Amniotic stem cell (primary cell): ENCODE results near the gene UCP3.

Source experiments
- DNase-seq: peaks from one replicate; lab custom pipeline; 2025; lab: John Stamatoyannopoulos, UW

UCP3 gene

GRCh38 chr11:73977856-73978519 lies 30.9 kb downstream of the UCP3 start:
- no peak for DNase-seq

- DNase-seq: no peak
Observed at GRCh38 chr11:73976451-73977151, 32.3 kb downstream of the UCP3 start.

GRCh38 chr11:73975479-73975757 lies 33.5 kb downstream of the UCP3 start:
- DNase-seq: no peak

- DNase-seq: no peak
Observed at GRCh38 chr11:73974604-73975478, 34.0 kb downstream of the UCP3 start.

GRCh38 chr11:73972620-73973449 lies 36.0 kb downstream of the UCP3 start:
- DNase-seq: no peak

GRCh38 chr11:73972187-73972586 lies 36.7 kb downstream of the UCP3 start:
- DNase-seq: no peak

- DNase-seq: no peak
Observed at GRCh38 chr11:73971175-73971719, 37.6 kb downstream of the UCP3 start.

- DNase-seq: no peak
Observed at GRCh38 chr11:73969991-73970800, 38.7 kb downstream of the UCP3 start.

- no peak for DNase-seq
Observed at GRCh38 chr11:73969091-73969490, 39.8 kb downstream of the UCP3 start.

GRCh38 chr11:73968356-73968966 lies 40.4 kb downstream of the UCP3 start:
- no peak for DNase-seq

- no peak for DNase-seq
Observed at GRCh38 chr11:73965764-73966121, 43.1 kb downstream of the UCP3 start.

GRCh38 chr11:73965076-73965763 lies 43.7 kb downstream of the UCP3 start:
- DNase-seq: no peak

GRCh38 chr11:73963861-73964260 lies 45.0 kb downstream of the UCP3 start:
- DNase-seq: no peak

- DNase-seq: no peak
Observed at GRCh38 chr11:73962101-73962705, 46.7 kb downstream of the UCP3 start.

- no peak for DNase-seq
Observed at GRCh38 chr11:73961321-73961720, 47.6 kb downstream of the UCP3 start.

- no peak for DNase-seq
Observed at GRCh38 chr11:73958521-73959141, 50.3 kb downstream of the UCP3 start.

GRCh38 chr11:73957654-73958361 lies 51.1 kb downstream of the UCP3 start:
- no peak for DNase-seq

GRCh38 chr11:73956876-73957653 lies 51.8 kb downstream of the UCP3 start:
- DNase-seq: no peak
